ENCODE measurements around the gene TBC1D24.
A peak's percentile ranks its signal among the peaks of the same experiment; 100 is the strongest.
"Not testable (repeated sequence)": the region's sequence is repeated elsewhere in the genome, so short reads cannot be mapped to it uniquely, and the experiment has no call there.

TBC1D24 gene

GRCh38 chr16:2530629-2531318 lies 55.8 kb downstream of the TBC1D24 start:
- TF ChIP-seq, protein P1, sequence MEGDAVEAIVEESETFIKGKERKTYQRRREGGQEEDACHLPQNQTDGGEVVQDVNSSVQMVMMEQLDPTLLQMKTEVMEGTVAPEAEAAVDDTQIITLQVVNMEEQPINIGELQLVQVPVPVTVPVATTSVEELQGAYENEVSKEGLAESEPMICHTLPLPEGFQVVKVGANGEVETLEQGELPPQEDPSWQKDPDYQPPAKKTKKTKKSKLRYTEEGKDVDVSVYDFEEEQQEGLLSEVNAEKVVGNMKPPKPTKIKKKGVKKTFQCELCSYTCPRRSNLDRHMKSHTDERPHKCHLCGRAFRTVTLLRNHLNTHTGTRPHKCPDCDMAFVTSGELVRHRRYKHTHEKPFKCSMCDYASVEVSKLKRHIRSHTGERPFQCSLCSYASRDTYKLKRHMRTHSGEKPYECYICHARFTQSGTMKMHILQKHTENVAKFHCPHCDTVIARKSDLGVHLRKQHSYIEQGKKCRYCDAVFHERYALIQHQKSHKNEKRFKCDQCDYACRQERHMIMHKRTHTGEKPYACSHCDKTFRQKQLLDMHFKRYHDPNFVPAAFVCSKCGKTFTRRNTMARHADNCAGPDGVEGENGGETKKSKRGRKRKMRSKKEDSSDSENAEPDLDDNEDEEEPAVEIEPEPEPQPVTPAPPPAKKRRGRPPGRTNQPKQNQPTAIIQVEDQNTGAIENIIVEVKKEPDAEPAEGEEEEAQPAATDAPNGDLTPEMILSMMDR (IDR thresholded peaks at IDR 0.05; ENCODE audit: low read depth, low read length, missing control alignments): no peak
- H3K4me3 ChIP-seq (replicated peaks; ENCODE audit: low read depth, low read length): peak overlapping the region; percentile 47; the same call in 1 of the 2 replicates
- DNase-seq (ENCODE audit: extremely low read depth, low read depth): no peak

GRCh38 chr16:2531371-2531695 lies 56.4 kb downstream of the TBC1D24 start, which contains the start of gene CEMP1:
Gene CEMP1 (minus strand): TSS chr16:2531408. CDS start chr16:2531073, 335 bp downstream.
- peak within 1 kb of the TSS; percentile 47 for H3K4me3 ChIP-seq (replicated peaks; ENCODE audit: low read depth, low read length)
- TF ChIP-seq, protein P1 (IDR thresholded peaks at IDR 0.05; ENCODE audit: low read depth, low read length, missing control alignments): no peak
- no peak for DNase-seq (ENCODE audit: extremely low read depth, low read depth)

GRCh38 chr16:2531696-2532493 lies 57.0 kb downstream of the TBC1D24 start:
- peak; percentile 85 for DNase-seq (ENCODE audit: extremely low read depth, low read depth)
- H3K4me3 ChIP-seq (replicated peaks; ENCODE audit: low read depth, low read length): peak overlapping the region; percentile 47
- TF ChIP-seq, protein P1 (IDR thresholded peaks at IDR 0.05; ENCODE audit: low read depth, low read length, missing control alignments): no peak

DNA sequence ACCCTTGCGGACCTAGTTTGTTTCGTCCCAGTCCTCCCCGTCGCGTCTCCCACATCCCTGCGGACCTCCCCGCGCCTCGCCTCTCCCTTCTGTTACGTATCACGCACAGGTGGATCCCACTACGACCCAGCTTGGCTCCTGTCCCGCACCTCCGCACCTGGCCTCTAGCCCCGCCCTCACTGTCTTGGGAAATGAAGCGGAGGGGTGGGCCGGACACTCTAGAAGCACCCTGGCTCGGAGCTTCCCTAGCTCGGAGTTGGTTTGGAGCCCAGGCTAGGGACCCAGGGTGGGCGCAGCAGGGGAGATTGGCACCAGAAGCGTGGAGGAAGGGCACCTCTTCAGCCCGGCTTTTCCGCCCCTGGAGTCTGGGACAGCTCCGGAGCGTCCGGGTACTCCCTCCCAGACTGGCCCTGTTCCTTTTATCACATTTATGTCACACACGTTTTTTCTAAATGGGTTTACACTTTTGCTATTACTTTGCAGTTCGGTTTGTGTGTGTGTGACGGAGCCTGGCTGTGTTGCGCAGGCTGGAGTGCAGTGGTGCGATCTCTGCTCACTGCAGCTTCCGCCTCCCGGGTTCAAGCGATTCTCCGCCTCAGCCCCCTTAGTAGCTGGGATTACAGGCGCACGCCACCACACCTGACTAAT lies 57.7 kb downstream of the TBC1D24 start:
- TF ChIP-seq, protein P1 (IDR thresholded peaks at IDR 0.05; ENCODE audit: low read depth, low read length, missing control alignments): no peak
- peak overlapping the region; percentile 47 for H3K4me3 ChIP-seq (replicated peaks; ENCODE audit: low read depth, low read length)
- no peak for DNase-seq (ENCODE audit: extremely low read depth, low read depth)

DNA sequence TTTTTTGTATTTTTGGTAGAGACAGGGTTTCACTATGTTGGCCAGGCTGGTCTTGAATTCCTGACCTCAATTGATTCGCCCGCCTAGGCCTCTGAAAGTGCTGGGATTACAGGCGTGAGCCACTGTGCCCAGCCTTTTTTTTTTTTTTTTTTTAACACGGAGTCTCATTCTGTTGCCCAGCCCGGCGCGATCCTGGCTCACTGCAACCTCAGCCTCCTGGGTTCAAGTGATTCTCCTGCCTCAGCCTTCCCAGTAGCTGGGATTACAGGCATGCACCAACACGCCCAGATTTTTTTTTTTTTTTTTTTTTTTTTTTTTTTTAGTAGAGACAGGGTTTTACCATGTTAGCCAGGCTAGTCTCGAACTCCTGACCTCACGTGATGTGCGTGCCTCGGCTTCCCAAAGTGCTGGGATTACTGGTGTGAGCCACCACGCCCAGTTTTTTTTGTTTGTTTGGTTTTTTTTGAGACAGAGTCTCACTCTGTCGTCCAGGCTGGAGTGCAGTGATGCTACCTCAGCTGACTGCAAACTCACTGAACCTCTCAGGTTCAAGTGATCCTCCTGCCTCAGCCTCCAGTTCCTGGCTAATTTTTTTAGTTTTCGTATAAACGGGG lies 58.3 kb downstream of the TBC1D24 start:
- DNase-seq (ENCODE audit: extremely low read depth, low read depth): not testable (repeated sequence)
- peak overlapping the region; percentile 47; the same call in 1 of the 2 replicates for H3K4me3 ChIP-seq (replicated peaks; ENCODE audit: low read depth, low read length)

- TF ChIP-seq, protein P1 (IDR thresholded peaks at IDR 0.05; ENCODE audit: low read depth, low read length, missing control alignments): no peak
- no peak overlapping the region for H3K4me3 ChIP-seq (replicated peaks; ENCODE audit: low read depth, low read length)
- DNase-seq (ENCODE audit: extremely low read depth, low read depth): no peak
These were observed 59.0 kb downstream of the TBC1D24 start for GRCh38 chr16:2533912-2534311.

DNA sequence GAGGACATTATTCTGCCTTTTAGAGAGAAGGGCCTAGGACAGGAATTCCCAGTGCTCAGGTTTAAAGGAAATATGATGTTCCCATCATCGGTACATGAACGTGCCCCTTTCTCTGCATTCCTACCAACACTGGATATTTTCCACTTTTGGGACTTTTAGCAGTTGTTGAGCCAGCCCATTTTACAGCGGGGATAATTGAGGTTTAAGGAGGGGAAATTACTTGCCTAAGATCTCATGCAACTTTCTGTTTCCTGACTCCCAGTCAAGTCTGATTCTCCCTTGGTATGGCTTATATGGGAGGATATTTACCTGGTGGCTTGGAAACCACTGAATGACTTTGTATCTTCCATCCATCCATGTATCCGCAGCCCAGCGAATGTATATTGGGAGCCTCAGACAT lies 59.4 kb downstream of the TBC1D24 start:
- not testable (repeated sequence) for H3K4me3 ChIP-seq (replicated peaks; ENCODE audit: low read depth, low read length); DNase-seq (ENCODE audit: extremely low read depth, low read depth)

Data from HFF-Myc (cell line).